K562 (cell line): ENCODE results near the gene PIK3R5. TPM values are rescaled to one million over a fixed set of nuclear protein-coding genes. Genes with fewer than 3 reads are reported as not detected.

Experiments
- ATAC-seq: fragments of 200-7000 bp; cut with Tn5 transposase; 3 replicates; pipeline ENCODE4 v1.9.1; 2020; ENCODE audit warnings: moderate library complexity
- BruUV-seq: library from RNA; stranded (reverse); fragments of 400-500 nt; replicated peaks from 2 replicates; lab custom pipeline; 2021; lab: Mats Ljungman, UMichigan
- CTCF ChIA-PET: fragments of 300-600 bp; formaldehyde crosslinking; extraction: SDS; loops from one replicate; lab custom pipeline; 2021; ENCODE audit warnings: low intra/inter-chr PET ratio; lab: Yijun Ruan, JAX
- POLR2A ChIA-PET: fragments of 300-600, 350-650 bp; sonication (Branson Sonifier 250); formaldehyde crosslinking; extraction: SDS; loops from one replicate; lab custom pipeline; 2021; ENCODE audit warnings: antibody characterized with exemption, inconsistent platforms; lab: Yijun Ruan, JAX
- DNase-seq, 4 experiments: peaks; one replicate each; pipeline versions ENCODE4 v3.0.0 to v3.0.0-alpha.2; 2011 to 2018; ENCODE audit warnings: low spot score in 3 of 4, mixed read lengths in 3 of 4; ENCODE audit errors: extremely low read depth in 1 of 4
- FAIRE-seq: peaks from 2 replicates; lab custom pipeline; 2011; peaks lifted over from hg19 to GRCh38; lab: Jason Lieb, UNC
- H2AFZ ChIP-seq: 2 replicates; pipeline ENCODE4 v1.6.0; 2011; ENCODE audit warnings: low read depth, low read length, control low read depth, inconsistent platforms
- H3K27ac ChIP-seq: fragments of 200-600 bp; 3 replicates; pipeline ENCODE4 v1.8.0; 2011; ENCODE audit warnings: low read depth, mild to moderate bottlenecking, control low read depth, inconsistent platforms, low read length, moderate library complexity, mixed read lengths; ENCODE audit errors: extremely low read depth
- H3K27me3 ChIP-seq, 2 experiments: fragments of 300-600 bp in 1 of 2; 2 replicates in 1 of 2; 3 replicates in 1 of 2; pipeline versions ENCODE4 v1.6.0 to v1.8.0; 2011; ENCODE audit warnings: inconsistent platforms in 2 of 2, low read length in 2 of 2, mild to moderate bottlenecking in 1 of 2, mixed read lengths in 1 of 2, moderate library complexity in 1 of 2; ENCODE audit not compliant: control insufficient read depth in 2 of 2, insufficient read depth in 2 of 2
- H3K36me3 ChIP-seq: fragments of 300-600 bp; 3 replicates; pipeline ENCODE4 v1.8.0; 2011; ENCODE audit warnings: mild to moderate bottlenecking, low read length, inconsistent platforms; ENCODE audit not compliant: control insufficient read depth, insufficient read depth
- H3K4me1 ChIP-seq, 2 experiments: fragments of 200-600 bp in 1 of 2; replicated peaks in 1 of 2; 2 replicates in 1 of 2; 3 replicates in 1 of 2; pipeline versions ENCODE4 v1.5.1 to v1.8.0; 2011; ENCODE audit warnings: inconsistent platforms in 2 of 2, low read length in 2 of 2, mild to moderate bottlenecking in 1 of 2, mixed read lengths in 1 of 2, moderate library complexity in 1 of 2; ENCODE audit not compliant: control insufficient read depth in 2 of 2, insufficient read depth in 2 of 2
- H3K4me2 ChIP-seq: 2 replicates; pipeline ENCODE4 v1.6.1; 2011; ENCODE audit warnings: low read length, control low read depth, inconsistent platforms, mixed read lengths; ENCODE audit not compliant: insufficient read depth
- H3K4me3 ChIP-seq: fragments of 200-600 bp; sonication (generic), shearing (Covaris generic); 2 replicates; pipeline ENCODE4 v1.5.1; 2016; ENCODE audit warnings: control low read depth, inconsistent platforms
- H3K79me2 ChIP-seq: fragments of 200-600 bp; 3 replicates; pipeline ENCODE4 v1.8.0; 2011; ENCODE audit warnings: low read length, inconsistent platforms; ENCODE audit not compliant: control insufficient read depth, insufficient read depth
- H3K9ac ChIP-seq, 2 experiments: 2 replicates each; pipeline versions ENCODE4 v1.6.0 to v1.6.1; 2011; ENCODE audit warnings: low read depth in 2 of 2, low read length in 2 of 2, control low read depth in 1 of 2, inconsistent platforms in 1 of 2, mild to moderate bottlenecking in 1 of 2, mixed read lengths in 1 of 2; ENCODE audit not compliant: insufficient read depth in 1 of 2
- H3K9me1 ChIP-seq: one replicate; pipeline ENCODE4 v1.6.0; 2011; ENCODE audit warnings: inconsistent platforms, mild to moderate bottlenecking, low read length, moderate library complexity; ENCODE audit not compliant: control insufficient read depth, insufficient read depth
- H3K9me3 ChIP-seq: replicated peaks from 2 replicates; pipeline ENCODE4 v1.5.1; 2011; ENCODE audit warnings: low read depth, low read length, inconsistent platforms; ENCODE audit not compliant: control insufficient read depth, insufficient read depth
- H4K20me1 ChIP-seq: replicated peaks from 2 replicates; pipeline ENCODE4 v1.6.1; 2011; ENCODE audit warnings: low read length, inconsistent platforms, mixed read lengths; ENCODE audit not compliant: control insufficient read depth, insufficient read depth
- RBM14 ChIP-seq: fragments of 200-400 bp; formaldehyde crosslinking; IDR thresholded peaks from 2 replicates; pipeline ENCODE4 v1.6.1; 2018; ENCODE audit warnings: low read depth, mild to moderate bottlenecking, low read length, moderate library complexity, borderline replicate concordance; ENCODE audit not compliant: insufficient read depth
- RBM34 ChIP-seq: fragments of 200-400 bp; formaldehyde crosslinking; IDR thresholded peaks from 2 replicates; pipeline ENCODE4 v1.6.1; 2018; ENCODE audit warnings: low read length, borderline replicate concordance; ENCODE audit not compliant: insufficient read depth
- RBM39 ChIP-seq: fragments of 200-400 bp; formaldehyde crosslinking; optimal IDR thresholded peaks from 2 replicates; pipeline ENCODE3; 2018; ENCODE audit warnings: low read depth, low read length
- TOE1 ChIP-seq, 2 experiments: fragments of 450-650 bp in 1 of 2; sonication (generic) in 1 of 2; formaldehyde crosslinking in 1 of 2; IDR thresholded peaks; 2 replicates each; pipeline versions ENCODE4 v1.7.1 to v1.8.0; 2016 to 2022; ENCODE audit warnings: borderline replicate concordance in 2 of 2, mild to moderate bottlenecking in 2 of 2, antibody characterized with exemption in 1 of 2, inconsistent platforms in 1 of 2, low read depth in 1 of 2, missing genetic modification reagents in 1 of 2, moderate library complexity in 1 of 2
- ZNF445 ChIP-seq: fragments of 250-450 bp; sonication (Bioruptor Pico); IDR thresholded peaks from 2 replicates; pipeline ENCODE4 v1.4.0; 2020; ENCODE audit warnings: low read depth, mild to moderate bottlenecking, moderate library complexity
- ZNF518B ChIP-seq: fragments of 250-450 bp; sonication (Bioruptor Pico); IDR thresholded peaks from 2 replicates; pipeline ENCODE4 v1.5.0; 2021; ENCODE audit warnings: mild to moderate bottlenecking, moderate library complexity
- ZNF609 ChIP-seq: sonication (generic); formaldehyde crosslinking; IDR thresholded peaks from 2 replicates; pipeline ENCODE4 v1.8.1; 2023; ENCODE audit warnings: missing genetic modification reagents, mild to moderate bottlenecking, borderline replicate concordance
- WGBS: fragments of 100-300 bp; shearing (Covaris generic); methylation state at CpG from one replicate; pipeline ENCODE4 v1.1.6; 2016; ENCODE audit warnings: low coverage, mixed read lengths; ENCODE audit not compliant: insufficient coverage; ENCODE audit errors: missing lambda C conversion rate; 5-methylcytosine and 5-hydroxymethylcytosine counted together
- in situ Hi-C: fragments of 300-500 bp; cut with MboI; formaldehyde crosslinking; loops from 4 replicates; pipeline ENCODE4 v1.15.0; 2018; ENCODE audit warnings: inconsistent platforms, mixed read lengths
- intact Hi-C: fragments of 100-400 bp; cut with micrococcal nuclease; formaldehyde crosslinking; loops from 2 replicates; pipeline ENCODE4 v1.14.2; 2022
- polyA plus RNA-seq, 8 experiments: library from polyadenylated mRNA; depleted of rRNA in 4 of 8; stranded (reverse) in 5 of 8; unstranded in 3 of 8; fragments of >200 nt; fragmentation: Nextera tagmentation in 2 of 8; fragmentation: Illumina TruSeq in 1 of 8; extraction: Ambion mirVana in 2 of 8; extraction: Trizol in 1 of 8; gene quantifications; 2 replicates each; pipeline versions ENCODE4 v1.2.1 to v1.2.3, GENCODE V29; 2011 to 2014; ENCODE audit warnings: inconsistent platforms in 1 of 8, missing spikeins in 1 of 8
- total RNA-seq, 7 experiments: library from RNA; depleted of rRNA in 6 of 7; stranded (reverse); fragments of >200 nt in 6 of 7; fragmentation: Illumina TruSeq in 2 of 7; extraction: Trizol in 2 of 7; gene quantifications; 2 replicates each; pipeline versions ENCODE4 v1.2.1 to v1.2.3, GENCODE V29; 2011 to 2021; ENCODE audit warnings: low replicate concordance in 1 of 7
- TF ChIP-seq, protein P1 (sequence below): fragments of 200-800 bp; sonication (Bioruptor generic); IDR thresholded peaks from 2 replicates; pipeline ENCODE4 v1.6.1; 2017; ENCODE audit warnings: missing genetic modification characterization, missing compliant biosample characterization

PIK3R5 gene
- total and polyA plus RNA-seq, 9 of the 15 experiments (the other 6 are each of a cell fraction or from before 2014, with no cell fraction given), result 0.01 to 0.38 TPM; not detected in 7

DNA sequence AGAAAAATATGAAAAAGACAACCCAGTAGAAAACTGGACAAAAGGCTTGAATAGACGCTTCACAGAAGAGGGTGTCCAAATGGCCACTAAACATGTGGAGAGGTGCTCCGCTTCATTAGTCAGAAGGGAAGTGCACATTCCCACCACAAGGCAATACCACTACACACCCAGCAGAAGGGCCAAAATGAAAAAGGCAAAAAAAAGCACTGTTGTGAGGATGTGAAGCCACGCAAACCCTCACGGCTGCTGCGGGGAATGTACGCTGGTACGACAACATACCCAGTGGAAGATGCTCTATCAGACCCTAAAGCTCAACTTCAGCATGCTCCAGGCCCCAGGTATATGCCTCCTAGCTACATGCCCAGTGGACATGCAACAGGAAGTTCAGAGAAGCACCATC lies 17.0 kb downstream of the PIK3R5 start (continued):
- TF ChIP-seq ZNF609, result no peak
- TF ChIP-seq, protein P1, sequence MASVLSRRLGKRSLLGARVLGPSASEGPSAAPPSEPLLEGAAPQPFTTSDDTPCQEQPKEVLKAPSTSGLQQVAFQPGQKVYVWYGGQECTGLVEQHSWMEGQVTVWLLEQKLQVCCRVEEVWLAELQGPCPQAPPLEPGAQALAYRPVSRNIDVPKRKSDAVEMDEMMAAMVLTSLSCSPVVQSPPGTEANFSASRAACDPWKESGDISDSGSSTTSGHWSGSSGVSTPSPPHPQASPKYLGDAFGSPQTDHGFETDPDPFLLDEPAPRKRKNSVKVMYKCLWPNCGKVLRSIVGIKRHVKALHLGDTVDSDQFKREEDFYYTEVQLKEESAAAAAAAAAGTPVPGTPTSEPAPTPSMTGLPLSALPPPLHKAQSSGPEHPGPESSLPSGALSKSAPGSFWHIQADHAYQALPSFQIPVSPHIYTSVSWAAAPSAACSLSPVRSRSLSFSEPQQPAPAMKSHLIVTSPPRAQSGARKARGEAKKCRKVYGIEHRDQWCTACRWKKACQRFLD (CRISPR knock-in tag), result no peak

GRCh38 chr17:8947201-8947600 lies 18.3 kb downstream of the PIK3R5 start:
- Histone ChIP-seq H3K27me3 (peaks cover 0 to 8% of the 10 kb centered on the region in 2 experiments; a peak in 3 of 5 replicates), H3K9me1 (no peaks in the 10 kb centered on the region), H3K4me2 (no peak overlapping the region), H3K4me3 (no peak overlapping the region), H3K27ac (no peak overlapping the region), H3K9ac (no peak overlapping the region), H4K20me1 (no peaks in the 10 kb centered on the region), H3K36me3 (no peaks in the 10 kb centered on the region), H3K4me1 (no peaks in the 10 kb centered on the region), H3K9me3 (no peaks in the 10 kb centered on the region), H2AFZ (no peak overlapping the region), H3K79me2 (no peaks in the 10 kb centered on the region)
- ChIA-PET POLR2A (interaction anchor here (1.3 kb wide), 1 partner anchor 20 kb away, joined by 3 read pairs; no protein-coding TSS in a partner anchor), CTCF (no interaction called here)
- in situ Hi-C loops, result no loop called here
- ATAC-seq, result no peak
- intact Hi-C loops, result no loop called here
- no TSS peak for BruUV-seq
- WGBS, result 0% methylated on average over 7 of the region's 7 CpGs
- FAIRE-seq, result no peak
- no peak for DNase-seq
- no peak for TF ChIP-seq ZNF445 (CRISPR knock-in tag)
- no peak for TF ChIP-seq RBM39
- TF ChIP-seq RBM14, result no peak
- TF ChIP-seq RBM34, result no peak
- no peak for TF ChIP-seq TOE1 (IDR thresholded peaks at IDR 0.05; ENCODE audit: borderline replicate concordance)
- no peak for TF ChIP-seq TOE1 (CRISPR knock-in tag; IDR thresholded peaks at IDR 0.05; ENCODE audit: borderline replicate concordance, low read depth)
- TF ChIP-seq ZNF518B (CRISPR knock-in tag), result no peak
